GM23248 (cell line): Measurements from ENCODE around the gene OPN5.

Source experiments
- EZH2 ChIP-seq: fragments of 200-600 bp; sonication (generic); IDR thresholded peaks from 2 replicates; pipeline ENCODE4 v1.6.1; 2018; ENCODE audit warnings: antibody characterized with exemption, mild to moderate bottlenecking; ENCODE audit not compliant: insufficient read depth, poor library complexity, severe bottlenecking
- EZH2phosphoT487 ChIP-seq: fragments of 200-600 bp; sonication (generic); IDR thresholded peaks from 2 replicates; pipeline ENCODE4 v1.6.1; 2018; ENCODE audit warnings: antibody characterized with exemption, moderate library complexity, mild to moderate bottlenecking, low read depth; ENCODE audit not compliant: insufficient read depth

DNA sequence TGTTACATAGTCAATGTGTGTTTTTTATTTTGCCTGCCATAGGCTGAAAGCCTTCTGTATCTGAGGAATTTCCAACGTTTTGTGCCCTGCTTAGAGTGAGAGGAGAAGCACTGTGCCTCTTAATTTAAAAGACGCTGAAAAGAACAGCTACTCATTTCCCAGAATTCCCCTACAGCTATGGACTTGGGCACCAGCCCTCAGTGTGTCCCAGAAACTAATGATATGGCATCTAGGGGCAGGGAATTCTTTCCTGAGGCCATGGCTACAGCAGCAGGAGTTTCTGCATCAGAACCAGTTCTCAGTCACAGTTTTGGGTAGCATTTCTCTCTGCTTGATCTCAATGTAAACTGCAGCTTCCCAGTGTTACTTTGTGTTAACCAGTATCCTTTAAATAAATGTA, 20.2 kb downstream of the OPN5 start:
- no peak for TF ChIP-seq EZH2phosphoT487
- no peak for TF ChIP-seq EZH2
